Mononuclear cell (primary cell): ENCODE data around the gene NTRK2. TPM values are rescaled to one million over a fixed set of nuclear protein-coding genes. Genes with fewer than 3 reads are reported as not detected.
"Not testable (repeated sequence)": the region's sequence is repeated elsewhere in the genome, so short reads cannot be mapped to it uniquely, and the experiment has no call there.

Experiments used
- H3K27me3 ChIP-seq: 2 replicates; pipeline ENCODE4 v1.6.0; 2011; ENCODE audit warnings: low read length, control low read depth; ENCODE audit not compliant: insufficient read depth
- H3K4me1 ChIP-seq: 2 replicates; pipeline ENCODE4 v1.5.1; 2011; ENCODE audit warnings: mild to moderate bottlenecking, low read length, control low read depth; ENCODE audit not compliant: insufficient read depth
- H3K4me3 ChIP-seq: 2 replicates; pipeline ENCODE4 v1.5.1; 2011; ENCODE audit warnings: mild to moderate bottlenecking, low read length, moderate library complexity
- H3K9me3 ChIP-seq: 2 replicates; pipeline ENCODE4 v1.5.1; 2011; ENCODE audit warnings: low read depth, mild to moderate bottlenecking, control low read depth, low read length
- total RNA-seq: library from RNA; depleted of rRNA; stranded (reverse); fragments of >200 nt; gene quantifications from one replicate; pipeline ENCODE4 v1.2.3, GENCODE V29; 2012

NTRK2 gene
- total RNA-seq, 1 donor: 0.10 TPM

- no peaks in the 10 kb centered on the region for H3K4me1 ChIP-seq
- no peaks in the 10 kb centered on the region for H3K27me3 ChIP-seq
- no peaks in the 10 kb centered on the region for H3K9me3 ChIP-seq
- H3K4me3 ChIP-seq: no peak overlapping the region
These were observed 376.9 kb downstream of the NTRK2 start for GRCh38 chr9:85046475-85046874.

DNA sequence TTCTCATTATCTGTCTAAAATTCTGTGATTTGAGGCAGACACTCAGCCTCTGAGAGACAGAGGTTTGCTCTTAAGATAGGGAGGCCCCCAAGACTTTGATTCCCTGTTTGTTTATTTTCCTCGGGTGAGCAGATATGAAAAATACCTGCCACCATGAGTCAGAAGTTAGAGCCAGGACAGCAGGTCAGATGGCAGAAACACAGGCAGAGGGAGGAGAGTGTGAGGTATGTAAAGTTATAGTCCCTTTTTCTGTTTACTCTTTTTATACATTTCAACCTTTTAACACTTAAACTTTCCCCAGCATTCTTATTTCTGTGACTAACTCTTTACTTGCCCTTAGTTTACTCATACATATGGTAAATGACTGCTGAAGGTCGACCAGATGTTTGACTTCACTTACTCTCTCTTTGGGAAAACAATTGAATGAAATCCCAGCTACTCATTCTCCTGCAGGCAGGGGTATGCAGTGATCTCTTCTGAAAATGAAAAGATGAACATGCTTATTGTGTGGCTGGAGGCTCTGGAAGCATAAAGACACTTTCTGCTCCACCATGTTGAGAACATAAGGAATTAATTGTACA, 383.8 kb downstream of the NTRK2 start:
- Histone ChIP-seq H3K4me3 (no peak overlapping the region), H3K4me1 (no peaks in the 10 kb centered on the region), H3K27me3 (no peaks in the 10 kb centered on the region)

GRCh38 chr9:85054017-85054416, 384.5 kb downstream of the NTRK2 start:
- no peaks in the 10 kb centered on the region for H3K27me3 ChIP-seq
- no peak overlapping the region for H3K4me3 ChIP-seq
- no peaks in the 10 kb centered on the region for H3K4me1 ChIP-seq
- no peaks in the 10 kb centered on the region for H3K9me3 ChIP-seq

More for the DNA sequence above, 383.8 kb downstream of the NTRK2 start:
- no peaks in the 10 kb centered on the region for H3K9me3 ChIP-seq

DNA sequence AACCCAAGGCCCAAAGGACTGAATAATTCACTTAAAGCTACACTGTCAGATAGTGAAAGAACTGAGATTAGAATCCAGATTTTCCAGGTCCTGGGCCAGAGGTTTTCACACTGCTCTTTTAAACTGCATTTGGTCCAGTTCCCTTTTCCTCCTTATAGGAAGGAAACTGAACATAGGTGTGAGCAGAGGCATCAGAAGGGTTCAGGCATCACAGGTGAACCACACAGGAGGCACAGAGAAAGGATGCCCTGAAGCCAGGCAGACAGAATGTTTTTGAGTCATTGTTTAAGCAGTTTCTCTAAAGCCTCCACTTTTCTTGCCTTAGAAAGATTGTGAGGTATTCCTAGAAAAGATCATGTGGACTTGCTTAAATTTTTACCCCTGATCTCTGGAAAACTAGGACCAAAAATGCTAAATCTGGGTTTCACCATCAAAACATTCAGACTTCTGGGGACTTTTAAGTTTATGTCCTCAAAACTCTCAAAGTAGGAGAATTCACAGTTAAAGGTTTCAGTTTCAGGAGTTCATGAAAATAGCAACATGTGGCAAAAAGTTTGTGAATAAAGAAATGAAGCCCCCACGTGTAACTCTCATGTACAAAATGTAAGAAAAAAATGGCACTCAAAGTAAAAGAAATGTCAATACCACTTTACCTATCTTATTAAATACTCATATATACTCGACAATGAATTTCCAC, 386.1 kb downstream of the NTRK2 start:
- Histone ChIP-seq H3K4me1 (no peaks in the 10 kb centered on the region), H3K4me3 (no peak overlapping the region), H3K9me3 (no peaks in the 10 kb centered on the region), H3K27me3 (no peaks in the 10 kb centered on the region)

GRCh38 chr9:85056203-85056572, 386.7 kb downstream of the NTRK2 start:
- no peak overlapping the region for H3K4me3 ChIP-seq
- H3K4me1 ChIP-seq: no peaks in the 10 kb centered on the region
- no peaks in the 10 kb centered on the region for H3K27me3 ChIP-seq
- no peaks in the 10 kb centered on the region for H3K9me3 ChIP-seq

GRCh38 chr9:85061969-85062368, 392.4 kb downstream of the NTRK2 start:
- no peak overlapping the region for H3K4me3 ChIP-seq
- no peaks in the 10 kb centered on the region for H3K4me1 ChIP-seq
- no peaks in the 10 kb centered on the region for H3K27me3 ChIP-seq
- no peaks in the 10 kb centered on the region for H3K9me3 ChIP-seq

- no peaks in the 10 kb centered on the region for H3K4me1 ChIP-seq
- H3K9me3 ChIP-seq: no peaks in the 10 kb centered on the region
- H3K4me3 ChIP-seq: no peak overlapping the region
- no peaks in the 10 kb centered on the region for H3K27me3 ChIP-seq
These were observed 393.0 kb downstream of the NTRK2 start for GRCh38 chr9:85062385-85063022.

GRCh38 chr9:85064811-85065371, 395.4 kb downstream of the NTRK2 start:
- Histone ChIP-seq H3K9me3 (no peaks in the 10 kb centered on the region), H3K27me3 (no peaks in the 10 kb centered on the region), H3K4me3 (no peak overlapping the region), H3K4me1 (no peaks in the 10 kb centered on the region)

DNA sequence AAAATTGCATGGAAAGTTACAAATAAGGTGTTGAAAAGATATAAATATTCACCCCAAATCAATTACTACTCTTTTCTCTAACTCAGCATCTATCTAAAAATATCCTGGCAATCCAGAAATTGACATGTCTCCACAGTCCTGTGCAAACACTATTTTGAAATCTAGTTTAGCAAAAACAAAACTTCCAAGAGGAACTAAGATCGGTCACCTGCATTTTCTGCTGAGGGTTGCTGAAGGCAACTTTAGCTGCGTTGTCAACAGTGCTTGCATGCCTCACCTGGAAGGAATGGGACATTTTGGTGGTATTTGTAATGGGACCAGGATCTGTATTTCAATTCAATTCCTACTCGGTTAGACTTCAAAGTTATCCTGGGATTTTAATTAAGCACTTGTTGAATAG, 398.3 kb downstream of the NTRK2 start:
- no peaks in the 10 kb centered on the region for H3K9me3 ChIP-seq
- H3K4me3 ChIP-seq: no peak overlapping the region
- no peaks in the 10 kb centered on the region for H3K4me1 ChIP-seq
- H3K27me3 ChIP-seq: no peaks in the 10 kb centered on the region

GRCh38 chr9:85069421-85069820, 399.9 kb downstream of the NTRK2 start:
- not testable (repeated sequence) for H3K27me3 ChIP-seq, H3K4me1 ChIP-seq, H3K9me3 ChIP-seq, H3K4me3 ChIP-seq
